GM12801 (cell line): ENCODE measurements around the gene MYH14.

Experiments
- TF ChIP-seq, protein P1 (sequence below): IDR thresholded peaks from one replicate; pipeline ENCODE4 v1.5.1; 2011; ENCODE audit warnings: control low read depth; ENCODE audit not compliant: insufficient read length; ENCODE audit errors: extremely low read depth

MYH14 gene

DNA sequence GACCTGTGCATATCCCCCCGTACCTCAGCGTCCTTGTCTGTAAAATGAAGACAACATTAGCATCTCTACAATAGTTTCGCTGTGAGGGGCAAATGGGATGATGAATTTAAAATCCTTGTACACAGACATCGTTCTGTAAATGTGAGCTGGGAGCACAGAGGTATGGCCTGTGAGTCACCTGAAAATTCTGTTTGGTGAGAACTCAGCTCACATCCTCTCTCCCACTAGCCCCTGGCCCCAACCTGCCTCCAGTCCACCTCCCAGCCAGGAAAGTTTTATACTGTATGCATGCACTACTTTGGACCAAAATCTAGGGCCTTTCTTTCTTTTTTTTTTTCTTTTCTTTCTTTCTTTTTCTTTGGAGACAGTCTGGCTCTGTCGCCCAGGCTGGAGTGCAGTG lies 31.7 kb upstream of the MYH14 start:
- TF ChIP-seq, protein P1, sequence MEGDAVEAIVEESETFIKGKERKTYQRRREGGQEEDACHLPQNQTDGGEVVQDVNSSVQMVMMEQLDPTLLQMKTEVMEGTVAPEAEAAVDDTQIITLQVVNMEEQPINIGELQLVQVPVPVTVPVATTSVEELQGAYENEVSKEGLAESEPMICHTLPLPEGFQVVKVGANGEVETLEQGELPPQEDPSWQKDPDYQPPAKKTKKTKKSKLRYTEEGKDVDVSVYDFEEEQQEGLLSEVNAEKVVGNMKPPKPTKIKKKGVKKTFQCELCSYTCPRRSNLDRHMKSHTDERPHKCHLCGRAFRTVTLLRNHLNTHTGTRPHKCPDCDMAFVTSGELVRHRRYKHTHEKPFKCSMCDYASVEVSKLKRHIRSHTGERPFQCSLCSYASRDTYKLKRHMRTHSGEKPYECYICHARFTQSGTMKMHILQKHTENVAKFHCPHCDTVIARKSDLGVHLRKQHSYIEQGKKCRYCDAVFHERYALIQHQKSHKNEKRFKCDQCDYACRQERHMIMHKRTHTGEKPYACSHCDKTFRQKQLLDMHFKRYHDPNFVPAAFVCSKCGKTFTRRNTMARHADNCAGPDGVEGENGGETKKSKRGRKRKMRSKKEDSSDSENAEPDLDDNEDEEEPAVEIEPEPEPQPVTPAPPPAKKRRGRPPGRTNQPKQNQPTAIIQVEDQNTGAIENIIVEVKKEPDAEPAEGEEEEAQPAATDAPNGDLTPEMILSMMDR, result no peak

DNA sequence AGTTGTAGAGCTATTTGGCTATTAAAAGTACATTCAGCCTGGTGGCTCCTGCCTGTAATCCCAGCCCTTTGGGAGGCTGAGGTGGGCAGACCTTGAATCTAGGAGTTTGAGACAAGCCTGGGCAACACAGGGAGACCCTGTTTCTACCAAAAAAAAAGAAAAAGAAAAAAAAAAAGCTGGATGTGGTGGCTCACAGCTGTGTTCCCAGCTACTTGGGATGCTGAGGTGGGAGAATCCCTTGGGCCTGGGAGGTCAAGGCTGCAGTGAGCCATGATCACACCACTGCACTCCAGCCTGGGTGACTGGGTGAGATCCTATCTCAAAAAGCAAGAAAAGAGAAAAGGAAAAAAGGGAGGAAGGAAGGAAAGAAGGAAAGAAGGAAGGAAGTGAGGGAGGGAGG lies 30.7 kb upstream of the MYH14 start:
- TF ChIP-seq, protein P1, result no peak

DNA sequence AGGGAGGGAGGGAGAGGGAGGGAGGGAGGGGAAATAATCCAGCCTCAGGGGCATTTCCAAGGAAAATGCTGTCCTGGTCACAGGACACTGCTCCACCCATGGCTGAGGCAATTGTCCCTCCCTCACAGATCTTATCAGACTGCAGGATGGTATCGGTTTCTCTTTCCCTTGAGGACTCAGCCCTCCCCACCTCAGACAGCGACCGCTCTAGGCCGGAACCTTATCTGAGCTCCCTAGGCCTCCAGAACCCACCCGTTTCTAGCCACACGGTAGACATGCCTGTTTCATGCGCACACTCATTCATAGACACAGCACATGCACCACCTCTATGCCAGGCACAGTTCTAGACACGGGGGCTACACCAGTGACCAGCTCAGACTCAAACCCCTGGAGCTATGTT lies 30.3 kb upstream of the MYH14 start:
- TF ChIP-seq, protein P1, result no peak

DNA sequence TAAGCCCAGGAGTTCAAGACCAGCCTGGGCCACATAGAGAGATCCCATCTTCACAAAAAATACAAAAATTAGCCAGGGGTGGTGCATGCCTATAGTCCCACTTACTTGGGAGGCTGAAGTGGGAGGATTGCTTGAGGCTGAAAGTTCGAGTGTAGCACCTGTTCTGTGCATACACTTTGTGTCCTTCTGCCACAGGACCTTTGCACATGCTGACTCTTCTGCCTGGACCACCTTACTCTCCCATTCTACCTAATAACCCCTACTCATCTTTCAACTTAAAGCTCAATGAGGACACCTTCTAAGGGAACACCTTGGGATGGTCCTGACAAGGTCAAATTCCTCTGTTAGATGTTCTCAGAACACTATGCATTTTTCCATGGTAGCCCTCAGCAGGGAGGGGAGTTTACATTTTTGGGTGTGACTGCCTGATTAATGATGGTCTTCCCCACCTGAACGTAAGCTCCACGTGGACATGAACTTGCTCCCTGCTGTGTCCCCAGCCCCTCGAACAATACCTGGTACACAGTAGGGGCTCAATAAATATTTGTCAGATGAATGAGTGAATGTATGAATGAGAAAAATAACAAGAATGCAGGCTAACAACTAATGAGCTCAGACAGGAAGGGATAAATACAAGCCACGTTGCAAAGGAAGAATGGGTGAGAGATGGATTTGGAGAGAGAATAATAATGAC lies 29.2 kb upstream of the MYH14 start:
- TF ChIP-seq, protein P1, result no peak

DNA sequence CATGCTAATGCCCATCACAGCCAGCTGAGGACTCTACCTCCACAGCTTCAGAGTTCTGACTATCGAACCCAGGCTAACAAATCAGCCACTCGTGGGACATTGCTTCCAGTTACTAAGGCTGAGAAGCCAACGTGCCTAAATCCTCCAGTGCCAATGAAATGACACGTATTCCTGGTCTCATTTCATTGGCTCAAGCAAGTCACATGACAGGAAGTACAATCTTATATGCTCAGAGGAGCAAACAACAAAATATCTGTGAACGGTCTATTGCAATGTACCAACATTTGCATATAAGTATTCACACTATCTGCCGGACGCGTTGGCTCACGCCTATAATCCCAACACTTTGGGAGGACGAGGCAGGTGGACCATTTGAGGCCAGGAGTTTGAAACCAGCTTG lies 27.5 kb upstream of the MYH14 start:
- TF ChIP-seq, protein P1, result no peak

DNA sequence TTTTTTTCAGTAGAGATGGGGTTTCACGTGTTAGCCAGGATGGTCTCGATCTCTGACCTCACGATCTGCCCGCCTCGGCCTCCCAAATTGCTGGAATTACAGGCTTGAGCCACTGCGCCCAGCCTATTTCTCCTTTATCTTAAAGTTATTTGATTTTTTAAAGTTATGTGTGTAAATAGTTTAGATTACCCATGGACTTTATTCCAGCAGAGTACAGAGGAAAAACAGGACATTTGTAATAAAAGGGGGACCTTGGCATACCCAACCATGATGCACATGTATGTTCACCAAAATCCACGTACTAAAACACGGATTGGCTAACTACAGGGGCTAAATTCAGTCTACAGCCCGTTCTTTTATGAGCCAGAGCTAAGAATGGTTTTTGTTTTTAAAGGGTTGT lies 26.6 kb upstream of the MYH14 start:
- TF ChIP-seq, protein P1, result no peak

DNA sequence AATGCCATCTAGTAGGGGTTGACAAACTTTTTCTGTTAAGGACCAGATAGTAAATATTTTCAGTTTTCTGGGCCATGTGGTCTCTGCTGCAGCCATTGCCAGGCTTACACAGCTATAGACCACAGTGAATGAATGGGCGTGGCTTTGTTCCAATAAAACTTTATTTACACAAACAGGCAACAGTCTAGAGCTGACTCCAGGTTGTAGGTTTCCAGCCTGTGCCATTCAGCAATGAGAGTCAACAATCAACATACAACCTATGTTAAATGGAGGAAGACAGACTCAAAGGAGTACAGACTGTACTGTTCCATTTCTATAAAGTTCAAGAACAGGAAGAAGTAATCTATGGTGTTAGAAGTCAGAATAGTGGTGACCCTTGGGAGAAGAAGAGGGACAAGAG lies 25.1 kb upstream of the MYH14 start:
- TF ChIP-seq, protein P1, result no peak
